PC-3 (cell line): ENCODE measurements around the gene RASGRP3. TPM values are rescaled to one million over a fixed set of nuclear protein-coding genes. Genes with fewer than 3 reads are reported as not detected.

Experiments
- ATAC-seq: fragments of 200-7000 bp; cut with Tn5 transposase; 2 replicates; pipeline ENCODE4 v1.9.1; 2020; ENCODE audit warnings: mild to moderate bottlenecking, moderate library complexity
- BruUV-seq: library from RNA; stranded (reverse); fragments of 400-500 nt; replicated peaks from 2 replicates; lab custom pipeline; 2021; lab: Mats Ljungman, UMichigan
- CTCF ChIA-PET: fragments of 300-600 bp; sonication (Branson Sonifier 250); formaldehyde crosslinking; loops from one replicate; lab custom pipeline; 2022; ENCODE audit warnings: antibody characterized with exemption; lab: Charles Lee
- POLR2A ChIA-PET: fragments of 300-600 bp; sonication (Branson Sonifier 250); formaldehyde crosslinking; loops from one replicate; lab custom pipeline; 2022; ENCODE audit warnings: antibody characterized with exemption; ENCODE audit not compliant: unreplicated experiment; lab: Charles Lee
- DNase-seq: peaks from one replicate; pipeline ENCODE4 v3.0.0-alpha.2; 2015
- H2AFZ ChIP-seq: fragments of 300-600 bp; sonication (generic); 2 replicates; pipeline ENCODE4 v1.6.0; 2016; ENCODE audit warnings: antibody characterized with exemption, low read length
- H3F3A ChIP-seq: fragments of 300-600 bp; sonication (generic); one replicate; pipeline ENCODE4 v1.6.0; 2017; ENCODE audit warnings: antibody characterized with exemption, low read length, control low read depth, mild to moderate bottlenecking; ENCODE audit not compliant: unreplicated experiment
- H3K27ac ChIP-seq: fragments of 300-600 bp; sonication (generic); 2 replicates; pipeline ENCODE4 v1.5.1; 2016; ENCODE audit warnings: mild to moderate bottlenecking, low read length
- H3K27me3 ChIP-seq: fragments of 300-600 bp; sonication (generic); 2 replicates; pipeline ENCODE4 v1.6.1; 2016; ENCODE audit warnings: low read length, mixed read lengths
- H3K36me3 ChIP-seq: fragments of 300-600 bp; sonication (generic); 2 replicates; pipeline ENCODE4 v1.6.1; 2016; ENCODE audit warnings: low read depth, mixed run types, low read length, mixed read lengths
- H3K4me1 ChIP-seq: fragments of 300-600 bp; sonication (generic); 2 replicates; pipeline ENCODE4 v1.5.1; 2016; ENCODE audit warnings: low read length; ENCODE audit not compliant: insufficient read depth
- H3K4me2 ChIP-seq: fragments of 300-600 bp; sonication (generic); 2 replicates; pipeline ENCODE4 v1.6.0; 2016; ENCODE audit warnings: low read length
- H3K4me3 ChIP-seq: fragments of 300-600 bp; sonication (generic); 2 replicates; pipeline ENCODE4 v1.5.1; 2016; ENCODE audit warnings: mild to moderate bottlenecking, low read length, mixed read lengths
- H3K79me2 ChIP-seq: fragments of 300-600 bp; sonication (generic); 2 replicates; pipeline ENCODE4 v1.6.1; 2017; ENCODE audit warnings: low read length, mixed read lengths
- H3K9ac ChIP-seq: fragments of 300-600 bp; sonication (generic); 2 replicates; pipeline ENCODE4 v1.6.0; 2016; ENCODE audit warnings: mild to moderate bottlenecking, low read length
- H3K9me2 ChIP-seq: fragments of 300-600 bp; sonication (generic); replicated peaks from 2 replicates; pipeline ENCODE4 v1.6.1; 2016; ENCODE audit warnings: mixed run types, low read length, mixed read lengths
- H3K9me3 ChIP-seq: fragments of 300-600 bp; sonication (generic); 2 replicates; pipeline ENCODE4 v1.6.1; 2016; ENCODE audit warnings: low read length, mixed read lengths
- H4K20me1 ChIP-seq: fragments of 300-600 bp; sonication (generic); 2 replicates; pipeline ENCODE4 v1.6.1; 2016; ENCODE audit warnings: low read length, mixed read lengths
- CTCF ChIP-seq: fragments of 300-600 bp; sonication (generic); conservative IDR thresholded peaks from 2 replicates; pipeline ENCODE4 v1.5.1; 2017; ENCODE audit warnings: antibody characterized with exemption, low read depth, mild to moderate bottlenecking, low read length
- EZH2 ChIP-seq: fragments of 300-600 bp; sonication (generic); IDR thresholded peaks from one replicate; pipeline ENCODE4 v1.6.1; 2017; ENCODE audit warnings: antibody characterized with exemption, mild to moderate bottlenecking, low read length; ENCODE audit not compliant: unreplicated experiment
- EZH2phosphoT487 ChIP-seq: fragments of 300-600 bp; sonication (generic); IDR thresholded peaks from 2 replicates; pipeline ENCODE4 v1.6.1; 2018; ENCODE audit warnings: mild to moderate bottlenecking, antibody characterized with exemption, low read length, borderline replicate concordance
- intact Hi-C: fragments of 100-400 bp; cut with micrococcal nuclease; formaldehyde crosslinking; loops from 2 replicates; pipeline ENCODE4 v1.9.0; 2023
- total RNA-seq: library from RNA; depleted of rRNA; stranded (reverse); fragments of >200 nt; gene quantifications from 2 replicates; pipeline ENCODE4 v1.2.3, GENCODE V29; 2014

RASGRP3 gene
- total RNA-seq, 1 experiment from 2014 or later = 0.15 TPM

GRCh38 chr2:33518200-33518599 lies 41.8 kb downstream of the RASGRP3 start:
- ATAC-seq = peak; percentile 57
- Histone ChIP-seq H2AFZ (no peak overlapping the region), H3K4me3 (no peak overlapping the region), H3K4me2 (no peak overlapping the region), H3K9me2 (no peaks in the 10 kb centered on the region), H3K79me2 (no peaks in the 10 kb centered on the region), H4K20me1 (no peaks in the 10 kb centered on the region), H3K4me1 (peaks cover 13% of the 10 kb centered on the region), H3K27ac (no peak overlapping the region), H3F3A (no peaks in the 10 kb centered on the region), H3K9ac (no peak overlapping the region), H3K36me3 (no peaks in the 10 kb centered on the region), H3K9me3 (no peaks in the 10 kb centered on the region), H3K27me3 (no peaks in the 10 kb centered on the region)
- TF ChIP-seq CTCF (no peak), EZH2 (no peak), EZH2phosphoT487 (no peak)
- peak; percentile 34 for DNase-seq
- CTCF ChIA-PET = no interaction called here
- BruUV-seq = no TSS peak
- POLR2A ChIA-PET = interaction anchor here (0.6 kb wide), 1 partner anchor 43 kb away, joined by 6 read pairs; no protein-coding TSS in a partner anchor
- intact Hi-C loops = loop anchor here (2.0 kb wide), 1 partner anchor 41 kb away; the partner anchor contains the start of gene RASGRP3

- H3F3A ChIP-seq = no peaks in the 10 kb centered on the region
- H3K4me1 ChIP-seq = peaks cover 13% of the 10 kb centered on the region
- no peak overlapping the region for H3K4me2 ChIP-seq
- DNase-seq = peak; percentile 80
- no peaks in the 10 kb centered on the region for H3K9me2 ChIP-seq
- CTCF ChIA-PET = no interaction called here
- no peak overlapping the region for H3K4me3 ChIP-seq
- no peak overlapping the region for H2AFZ ChIP-seq
- H3K79me2 ChIP-seq = no peaks in the 10 kb centered on the region
- no peak overlapping the region for H3K9ac ChIP-seq
- H3K27ac ChIP-seq = peak overlapping the region; percentile 52
- no peaks in the 10 kb centered on the region for H4K20me1 ChIP-seq
- TF ChIP-seq EZH2phosphoT487 (no peak), CTCF (no peak), EZH2 (no peak)
- no peaks in the 10 kb centered on the region for H3K36me3 ChIP-seq
- peak; percentile 99 for ATAC-seq
- no TSS peak for BruUV-seq
- H3K9me3 ChIP-seq = no peaks in the 10 kb centered on the region
- POLR2A ChIA-PET = no interaction called here
- intact Hi-C loops = loop anchor here (2.0 kb wide), 1 partner anchor 42 kb away; the partner anchor contains the start of gene RASGRP3
- H3K27me3 ChIP-seq = no peaks in the 10 kb centered on the region
Measured at GRCh38 chr2:33518929-33519328, 42.5 kb downstream of the RASGRP3 start.

GRCh38 chr2:33521791-33522281 lies 45.4 kb downstream of the RASGRP3 start:
- H3K27me3 ChIP-seq = no peaks in the 10 kb centered on the region
- H3F3A ChIP-seq = no peaks in the 10 kb centered on the region
- H3K79me2 ChIP-seq = no peaks in the 10 kb centered on the region
- no peaks in the 10 kb centered on the region for H4K20me1 ChIP-seq
- H3K4me3 ChIP-seq = no peak overlapping the region
- no peaks in the 10 kb centered on the region for H3K9me3 ChIP-seq
- DNase-seq = no peak
- CTCF ChIA-PET = no interaction called here
- no peaks in the 10 kb centered on the region for H3K9me2 ChIP-seq
- H3K9ac ChIP-seq = no peak overlapping the region
- peak overlapping the region; percentile 23; the same call in 1 of the 2 replicates for H2AFZ ChIP-seq
- TF ChIP-seq EZH2phosphoT487 (no peak), EZH2 (no peak), CTCF (no peak)
- H3K36me3 ChIP-seq = no peaks in the 10 kb centered on the region
- no peak overlapping the region for H3K4me2 ChIP-seq
- POLR2A ChIA-PET = no interaction called here
- intact Hi-C loops = no loop called here
- BruUV-seq = no TSS peak
- no peak for ATAC-seq
- peaks cover 13% of the 10 kb centered on the region for H3K4me1 ChIP-seq
- no peak overlapping the region for H3K27ac ChIP-seq
